ENCODE measurements around the gene PPP1R3G.

The PPP1R3G gene

DNA sequence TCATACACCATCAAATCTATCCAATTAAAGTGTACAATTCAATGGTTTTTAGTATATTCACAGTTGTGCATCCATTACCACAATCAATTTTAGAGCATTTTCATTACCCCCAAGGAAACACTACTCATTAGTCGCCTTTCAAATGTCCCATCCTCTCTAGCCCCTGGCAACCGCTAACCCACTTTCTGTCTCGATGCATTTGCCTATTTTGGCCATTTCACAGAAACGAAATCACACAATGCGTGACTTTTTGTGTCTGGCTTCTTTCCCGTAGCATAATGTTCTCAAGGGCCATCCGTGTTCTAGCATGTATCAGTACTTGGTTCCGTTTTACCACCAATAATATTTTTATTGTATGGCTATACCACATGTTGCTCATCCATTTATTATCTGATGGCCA, 51.7 kb downstream of the PPP1R3G start:
- H3K4me3 ChIP-seq (replicated peaks; ENCODE audit: insufficient read depth, low read length), result no peak overlapping the region
- H3K27me3 ChIP-seq (ENCODE audit: insufficient read depth, poor library complexity, severe bottlenecking), result no peaks in the 10 kb centered on the region
- no peak for DNase-seq (ENCODE audit: low read depth in 1 of 2, low spot score in 1 of 2)
- H3K27ac ChIP-seq (replicated peaks), result no peak overlapping the region
- no peak for TF ChIP-seq GABPA (IDR thresholded peaks at IDR 0.05; ENCODE audit: low read depth)
- TF ChIP-seq, protein P1, sequence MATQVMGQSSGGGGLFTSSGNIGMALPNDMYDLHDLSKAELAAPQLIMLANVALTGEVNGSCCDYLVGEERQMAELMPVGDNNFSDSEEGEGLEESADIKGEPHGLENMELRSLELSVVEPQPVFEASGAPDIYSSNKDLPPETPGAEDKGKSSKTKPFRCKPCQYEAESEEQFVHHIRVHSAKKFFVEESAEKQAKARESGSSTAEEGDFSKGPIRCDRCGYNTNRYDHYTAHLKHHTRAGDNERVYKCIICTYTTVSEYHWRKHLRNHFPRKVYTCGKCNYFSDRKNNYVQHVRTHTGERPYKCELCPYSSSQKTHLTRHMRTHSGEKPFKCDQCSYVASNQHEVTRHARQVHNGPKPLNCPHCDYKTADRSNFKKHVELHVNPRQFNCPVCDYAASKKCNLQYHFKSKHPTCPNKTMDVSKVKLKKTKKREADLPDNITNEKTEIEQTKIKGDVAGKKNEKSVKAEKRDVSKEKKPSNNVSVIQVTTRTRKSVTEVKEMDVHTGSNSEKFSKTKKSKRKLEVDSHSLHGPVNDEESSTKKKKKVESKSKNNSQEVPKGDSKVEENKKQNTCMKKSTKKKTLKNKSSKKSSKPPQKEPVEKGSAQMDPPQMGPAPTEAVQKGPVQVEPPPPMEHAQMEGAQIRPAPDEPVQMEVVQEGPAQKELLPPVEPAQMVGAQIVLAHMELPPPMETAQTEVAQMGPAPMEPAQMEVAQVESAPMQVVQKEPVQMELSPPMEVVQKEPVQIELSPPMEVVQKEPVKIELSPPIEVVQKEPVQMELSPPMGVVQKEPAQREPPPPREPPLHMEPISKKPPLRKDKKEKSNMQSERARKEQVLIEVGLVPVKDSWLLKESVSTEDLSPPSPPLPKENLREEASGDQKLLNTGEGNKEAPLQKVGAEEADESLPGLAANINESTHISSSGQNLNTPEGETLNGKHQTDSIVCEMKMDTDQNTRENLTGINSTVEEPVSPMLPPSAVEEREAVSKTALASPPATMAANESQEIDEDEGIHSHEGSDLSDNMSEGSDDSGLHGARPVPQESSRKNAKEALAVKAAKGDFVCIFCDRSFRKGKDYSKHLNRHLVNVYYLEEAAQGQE (IDR thresholded peaks at IDR 0.05; ENCODE audit: insufficient replicate concordance, low read depth), result no peak
- TF ChIP-seq, protein P2, sequence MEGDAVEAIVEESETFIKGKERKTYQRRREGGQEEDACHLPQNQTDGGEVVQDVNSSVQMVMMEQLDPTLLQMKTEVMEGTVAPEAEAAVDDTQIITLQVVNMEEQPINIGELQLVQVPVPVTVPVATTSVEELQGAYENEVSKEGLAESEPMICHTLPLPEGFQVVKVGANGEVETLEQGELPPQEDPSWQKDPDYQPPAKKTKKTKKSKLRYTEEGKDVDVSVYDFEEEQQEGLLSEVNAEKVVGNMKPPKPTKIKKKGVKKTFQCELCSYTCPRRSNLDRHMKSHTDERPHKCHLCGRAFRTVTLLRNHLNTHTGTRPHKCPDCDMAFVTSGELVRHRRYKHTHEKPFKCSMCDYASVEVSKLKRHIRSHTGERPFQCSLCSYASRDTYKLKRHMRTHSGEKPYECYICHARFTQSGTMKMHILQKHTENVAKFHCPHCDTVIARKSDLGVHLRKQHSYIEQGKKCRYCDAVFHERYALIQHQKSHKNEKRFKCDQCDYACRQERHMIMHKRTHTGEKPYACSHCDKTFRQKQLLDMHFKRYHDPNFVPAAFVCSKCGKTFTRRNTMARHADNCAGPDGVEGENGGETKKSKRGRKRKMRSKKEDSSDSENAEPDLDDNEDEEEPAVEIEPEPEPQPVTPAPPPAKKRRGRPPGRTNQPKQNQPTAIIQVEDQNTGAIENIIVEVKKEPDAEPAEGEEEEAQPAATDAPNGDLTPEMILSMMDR (IDR thresholded peaks at IDR 0.05; ENCODE audit: insufficient read depth, low read length), result no peak
- no peak for TF ChIP-seq SPI1 (IDR thresholded peaks at IDR 0.05; ENCODE audit: borderline replicate concordance, low read depth)
- no peak for TF ChIP-seq POLR2AphosphoS5 (IDR thresholded peaks at IDR 0.05; ENCODE audit: low read depth)

Data from HL-60 (cell line).